CD4-positive, alpha-beta T cell treated with Interferon gamma for 1 hour (primary cell): ENCODE measurements around the gene PLEKHO2.

Experiments used
- DNase-seq: peaks from one replicate; pipeline ENCODE4 v3.0.0-alpha.2; 2020

Gene PLEKHO2

GRCh38 chr15:64858021-64858575, 16.4 kb downstream of the PLEKHO2 start:
- no peak for DNase-seq

- no peak for DNase-seq
Measured at GRCh38 chr15:64859226-64859625, 17.5 kb downstream of the PLEKHO2 start.

GRCh38 chr15:64861331-64861730, 19.6 kb downstream of the PLEKHO2 start:
- no peak for DNase-seq

- DNase-seq, result no peak
Measured at GRCh38 chr15:64861960-64862359, 20.2 kb downstream of the PLEKHO2 start.

- DNase-seq, result no peak
Measured at GRCh38 chr15:64862408-64862807, 20.7 kb downstream of the PLEKHO2 start.

GRCh38 chr15:64864068-64864467, 22.4 kb downstream of the PLEKHO2 start:
- DNase-seq, result no peak

GRCh38 chr15:64865126-64865997, 23.6 kb downstream of the PLEKHO2 start:
- DNase-seq, result no peak

- DNase-seq, result no peak
Measured at GRCh38 chr15:64865998-64866520, 24.3 kb downstream of the PLEKHO2 start.

GRCh38 chr15:64869501-64869900, 27.8 kb downstream of the PLEKHO2 start:
- no peak for DNase-seq

GRCh38 chr15:64870353-64870752, 28.6 kb downstream of the PLEKHO2 start:
- no peak for DNase-seq

- DNase-seq, result no peak
Measured at GRCh38 chr15:64875641-64876223, 34.0 kb downstream of the PLEKHO2 start.

- peak; percentile 41 for DNase-seq
Measured at GRCh38 chr15:64877435-64877834, 35.7 kb downstream of the PLEKHO2 start.

- no peak for DNase-seq
Measured at GRCh38 chr15:64878705-64879104, 37.0 kb downstream of the PLEKHO2 start.

- peak; percentile 52 for DNase-seq
Measured at GRCh38 chr15:64883100-64883581, 41.4 kb downstream of the PLEKHO2 start.

GRCh38 chr15:64883997-64884511, 42.3 kb downstream of the PLEKHO2 start:
- peak; percentile 83 for DNase-seq

- DNase-seq, result no peak
Measured at GRCh38 chr15:64884679-64885078, 43.0 kb downstream of the PLEKHO2 start.

- no peak for DNase-seq
Measured at GRCh38 chr15:64888336-64888735, 46.6 kb downstream of the PLEKHO2 start.

- DNase-seq, result no peak
Measured at GRCh38 chr15:64891561-64891960, 49.8 kb downstream of the PLEKHO2 start.

- DNase-seq, result no peak
Measured at GRCh38 chr15:64892847-64893403, 51.2 kb downstream of the PLEKHO2 start.

- DNase-seq, result peak; percentile 97
Measured at GRCh38 chr15:64893481-64894394, 52.0 kb downstream of the PLEKHO2 start.

GRCh38 chr15:64894395-64895056, 52.8 kb downstream of the PLEKHO2 start:
- DNase-seq, result peak; percentile 87
